Right hindlimb (tissue), 1 donor: Measurements from ENCODE around the gene OR5AK2.
"Not testable (repeated sequence)": the region's sequence is repeated elsewhere in the genome, so short reads cannot be mapped to it uniquely, and the experiment has no call there.

Experiments
- DNase-seq: peaks from one replicate; pipeline ENCODE4 v3.0.0-alpha.2; 2018

OR5AK2 gene

GRCh38 chr11:56988614-56989013 lies at the start of gene OR5AK2:
Gene OR5AK2, plus strand, starts transcription at chr11:56988914. Its CDS starts 0 bp downstream, at chr11:56988914.
- no peak for DNase-seq

- not testable (repeated sequence) for DNase-seq
Measured at GRCh38 chr11:56945526-56945925, 43.2 kb upstream of the OR5AK2 start.

GRCh38 chr11:56948991-56949515 lies 39.7 kb upstream of the OR5AK2 start:
- no peak for DNase-seq

- no peak for DNase-seq
Measured at GRCh38 chr11:56950510-56950909, 38.2 kb upstream of the OR5AK2 start.

GRCh38 chr11:56953907-56954306 lies 34.8 kb upstream of the OR5AK2 start:
- not testable (repeated sequence) for DNase-seq

GRCh38 chr11:56961609-56962008 lies 27.1 kb upstream of the OR5AK2 start:
- no peak for DNase-seq

GRCh38 chr11:56967726-56968125 lies 21.0 kb upstream of the OR5AK2 start:
- DNase-seq: no peak

GRCh38 chr11:56968524-56968923 lies 20.2 kb upstream of the OR5AK2 start:
- no peak for DNase-seq

GRCh38 chr11:56977314-56977713 lies 11.4 kb upstream of the OR5AK2 start:
- no peak for DNase-seq

GRCh38 chr11:56990702-56991101 lies 2.0 kb downstream of the OR5AK2 start:
- DNase-seq: no peak

GRCh38 chr11:56994532-56994931 lies 5.8 kb downstream of the OR5AK2 start:
- DNase-seq: no peak

GRCh38 chr11:57001674-57002401 lies 13.1 kb downstream of the OR5AK2 start:
- DNase-seq: no peak

- no peak for DNase-seq
Measured at GRCh38 chr11:57008373-57008772, 19.7 kb downstream of the OR5AK2 start.

GRCh38 chr11:57015679-57016078 lies 27.0 kb downstream of the OR5AK2 start:
- no peak for DNase-seq

- DNase-seq: no peak
Measured at GRCh38 chr11:57031556-57031955, 42.8 kb downstream of the OR5AK2 start.
